NT2/D1 (cell line): Measurements from ENCODE around the gene SUDS3.
A peak's percentile ranks its signal among the peaks of the same experiment; 100 is the strongest.

Experiments used
- DNase-seq: peaks from one replicate; pipeline ENCODE4 v3.0.0-alpha.2; 2011; ENCODE audit warnings: low read depth, low spot score
- H3K27me3 ChIP-seq: 2 replicates; pipeline ENCODE4 v1.6.0; 2011; ENCODE audit warnings: mild to moderate bottlenecking; ENCODE audit not compliant: insufficient read length, insufficient read depth
- H3K36me3 ChIP-seq: 2 replicates; pipeline ENCODE4 v1.6.1; 2011; ENCODE audit warnings: mild to moderate bottlenecking, low read length, mixed read lengths; ENCODE audit not compliant: insufficient read depth, insufficient read length
- H3K4me1 ChIP-seq: 2 replicates; pipeline ENCODE4 v1.5.1; 2011; ENCODE audit not compliant: insufficient read depth, insufficient read length
- H3K4me3 ChIP-seq: 2 replicates; pipeline ENCODE4 v1.5.1; 2011; ENCODE audit warnings: low read depth; ENCODE audit not compliant: insufficient read length
- H3K9ac ChIP-seq: 2 replicates; pipeline ENCODE4 v1.6.0; 2011; ENCODE audit warnings: low read depth; ENCODE audit not compliant: insufficient read length
- H3K9me3 ChIP-seq: 2 replicates; pipeline ENCODE4 v1.5.1; 2011; ENCODE audit warnings: mild to moderate bottlenecking, low read length; ENCODE audit not compliant: insufficient read depth
- SUZ12 ChIP-seq: IDR thresholded peaks from 2 replicates; pipeline ENCODE4 v1.6.1; 2011; ENCODE audit not compliant: insufficient read length, insufficient read depth; ENCODE audit errors: extremely low read depth
- YY1 ChIP-seq: IDR thresholded peaks from 2 replicates; pipeline ENCODE4 v1.6.1; 2011; ENCODE audit not compliant: insufficient read length, insufficient read depth
- ZNF274 ChIP-seq: IDR thresholded peaks from 2 replicates; pipeline ENCODE4 v1.6.1; 2011; ENCODE audit warnings: mild to moderate bottlenecking, low read depth, low read length

Gene SUDS3

GRCh38 chr12:118370601-118371000 is 5.8 kb upstream of the SUDS3 start:
- no peaks in the 10 kb centered on the region for H3K9me3 ChIP-seq
- no peak for DNase-seq
- TF ChIP-seq SUZ12 (no peak), YY1 (no peak), ZNF274 (no peak)
- no peak overlapping the region for H3K9ac ChIP-seq
- H3K4me3 ChIP-seq, result no peak overlapping the region
- no peaks in the 10 kb centered on the region for H3K36me3 ChIP-seq
- H3K4me1 ChIP-seq, result no peaks in the 10 kb centered on the region
- peaks cover 33% of the 10 kb centered on the region for H3K27me3 ChIP-seq

GRCh38 chr12:118371321-118372282 is 4.8 kb upstream of the SUDS3 start:
- no peaks in the 10 kb centered on the region for H3K4me1 ChIP-seq
- H3K4me3 ChIP-seq, result peak overlapping the region; percentile 90
- H3K9ac ChIP-seq, result peak overlapping the region; percentile 68
- DNase-seq, result no peak
- no peaks in the 10 kb centered on the region for H3K36me3 ChIP-seq
- no peaks in the 10 kb centered on the region for H3K9me3 ChIP-seq
- TF ChIP-seq SUZ12 (peak; percentile 94), ZNF274 (no peak), YY1 (no peak)
- H3K27me3 ChIP-seq, result peaks cover 33% of the 10 kb centered on the region

- Histone ChIP-seq H3K4me3 (peak within 1 kb of the TSS; percentile 90), H3K9ac (peak within 1 kb of the TSS; percentile 80), H3K36me3 (no peaks in the 10 kb centered on the region), H3K4me1 (peaks cover 3% of the 10 kb centered on the region), H3K27me3 (peaks cover 33% of the 10 kb centered on the region), H3K9me3 (no peaks in the 10 kb centered on the region)
- TF ChIP-seq YY1 (no peak), ZNF274 (no peak), SUZ12 (no peak)
- peak; percentile 96 for DNase-seq
These were observed 3.5 kb upstream of the SUDS3 start, which contains the start of gene TAOK3 for GRCh38 chr12:118372541-118373495. TSS of gene TAOK3 (minus strand) at chr12:118372907. CDS start at chr12:118255567, 117,340 bp downstream.

DNA sequence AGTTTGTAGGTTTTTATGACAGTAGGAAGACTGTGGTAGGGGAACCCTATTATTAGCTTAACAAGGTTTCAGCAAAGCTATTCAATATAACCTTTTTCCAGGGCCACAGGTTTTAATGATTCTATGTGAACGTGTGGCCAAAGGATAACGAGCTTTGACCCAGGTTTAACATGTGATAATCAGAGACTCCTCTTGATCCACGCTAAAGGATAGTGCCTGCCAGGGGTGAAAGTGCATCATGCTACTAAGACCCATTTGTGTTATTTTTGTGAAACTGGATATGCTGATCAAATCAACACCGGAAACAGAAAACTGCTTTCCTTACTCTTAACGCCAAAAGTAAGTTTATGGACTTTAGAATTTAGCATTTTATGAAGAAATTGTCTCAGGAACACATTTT is 2.7 kb upstream of the SUDS3 start:
- DNase-seq, result no peak
- H3K4me3 ChIP-seq, result peak overlapping the region; percentile 49
- H3K9me3 ChIP-seq, result no peaks in the 10 kb centered on the region
- H3K36me3 ChIP-seq, result peaks cover 3% of the 10 kb centered on the region
- TF ChIP-seq SUZ12 (no peak), ZNF274 (no peak), YY1 (no peak)
- H3K9ac ChIP-seq, result peak overlapping the region; percentile 38
- peaks cover 3% of the 10 kb centered on the region for H3K4me1 ChIP-seq
- peaks cover 33% of the 10 kb centered on the region for H3K27me3 ChIP-seq

GRCh38 chr12:118374126-118374725 is 2.1 kb upstream of the SUDS3 start:
- peaks cover 33% of the 10 kb centered on the region for H3K27me3 ChIP-seq
- no peak for DNase-seq
- peaks cover 5% of the 10 kb centered on the region for H3K36me3 ChIP-seq
- TF ChIP-seq ZNF274 (no peak), SUZ12 (no peak), YY1 (no peak)
- H3K4me1 ChIP-seq, result peaks cover 3% of the 10 kb centered on the region
- H3K9ac ChIP-seq, result no peak overlapping the region
- no peak overlapping the region for H3K4me3 ChIP-seq
- no peaks in the 10 kb centered on the region for H3K9me3 ChIP-seq

GRCh38 chr12:118374909-118375308 is 1.4 kb upstream of the SUDS3 start:
- TF ChIP-seq SUZ12 (no peak), ZNF274 (no peak), YY1 (no peak)
- H3K36me3 ChIP-seq, result peaks cover 12% of the 10 kb centered on the region
- H3K4me3 ChIP-seq, result no peak overlapping the region

GRCh38 chr12:118375348-118375747 is 1.0 kb upstream of the SUDS3 start:
- DNase-seq, result no peak
- TF ChIP-seq SUZ12 (no peak), ZNF274 (no peak), YY1 (no peak)
- Histone ChIP-seq H3K4me3 (no peak overlapping the region), H3K27me3 (peaks cover 23% of the 10 kb centered on the region), H3K4me1 (peaks cover 3% of the 10 kb centered on the region), H3K36me3 (peaks cover 16% of the 10 kb centered on the region), H3K9ac (no peak overlapping the region), H3K9me3 (no peaks in the 10 kb centered on the region)

More at GRCh38 chr12:118374909-118375308, 1.4 kb upstream of the SUDS3 start:
- Histone ChIP-seq H3K27me3 (peaks cover 27% of the 10 kb centered on the region), H3K9me3 (no peaks in the 10 kb centered on the region), H3K4me1 (peaks cover 3% of the 10 kb centered on the region), H3K9ac (no peak overlapping the region)
- DNase-seq, result no peak
